SU-DHL-6 (cell line): ENCODE data around the gene IL4R.

Experiments
- EZH2phosphoT487 ChIP-seq: fragments of 200-600 bp; sonication (generic), shearing (Covaris generic); conservative IDR thresholded peaks from 2 replicates; pipeline ENCODE4 v1.6.1; 2018; ENCODE audit warnings: mild to moderate bottlenecking, antibody characterized with exemption, low read length, moderate library complexity, mixed read lengths
- TF ChIP-seq, protein P1 (sequence below): fragments of 200-600 bp; sonication (generic); IDR thresholded peaks from one replicate; pipeline ENCODE4 v1.5.1; 2017; ENCODE audit warnings: antibody characterized with exemption, mild to moderate bottlenecking, low read length, moderate library complexity; ENCODE audit not compliant: insufficient read depth, poor library complexity, severe bottlenecking

DNA sequence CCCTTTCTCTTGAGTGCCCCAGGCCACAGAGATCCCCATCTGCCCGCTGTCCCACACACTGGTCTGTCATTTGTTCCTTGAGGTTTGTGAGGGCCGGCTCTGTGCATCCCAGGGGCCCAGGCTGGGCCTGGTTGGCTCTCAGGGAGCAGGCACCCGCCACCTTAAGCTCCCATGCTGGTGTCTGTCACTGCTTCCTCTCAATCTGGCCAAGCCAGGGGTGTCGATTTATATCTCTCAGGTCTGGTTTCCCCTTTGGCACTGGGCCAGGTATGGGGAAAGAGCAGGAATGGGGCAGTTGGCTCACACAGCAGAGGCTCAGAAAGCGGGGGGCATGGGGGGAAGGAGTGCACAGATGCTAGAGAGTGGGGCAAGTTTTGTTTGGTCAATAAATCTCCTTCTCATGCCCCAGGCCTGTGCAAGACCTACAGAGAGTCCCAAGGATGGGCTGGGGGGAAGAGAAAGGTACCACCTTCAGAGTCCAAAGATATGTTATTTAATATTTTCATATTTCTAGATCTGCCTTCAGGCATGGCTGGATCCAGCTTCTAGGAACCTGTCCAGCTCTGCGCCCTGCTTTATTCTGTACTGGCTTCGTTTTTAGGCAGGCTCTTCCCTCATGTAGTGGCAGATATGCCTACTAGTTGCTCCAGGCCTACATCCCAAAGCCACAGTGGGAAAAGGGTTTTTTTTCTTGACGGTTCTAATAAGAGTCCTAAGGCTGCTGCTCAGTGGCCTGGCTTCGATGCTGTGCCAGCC lies 34.3 kb downstream of the IL4R start:
- TF ChIP-seq, protein P1, sequence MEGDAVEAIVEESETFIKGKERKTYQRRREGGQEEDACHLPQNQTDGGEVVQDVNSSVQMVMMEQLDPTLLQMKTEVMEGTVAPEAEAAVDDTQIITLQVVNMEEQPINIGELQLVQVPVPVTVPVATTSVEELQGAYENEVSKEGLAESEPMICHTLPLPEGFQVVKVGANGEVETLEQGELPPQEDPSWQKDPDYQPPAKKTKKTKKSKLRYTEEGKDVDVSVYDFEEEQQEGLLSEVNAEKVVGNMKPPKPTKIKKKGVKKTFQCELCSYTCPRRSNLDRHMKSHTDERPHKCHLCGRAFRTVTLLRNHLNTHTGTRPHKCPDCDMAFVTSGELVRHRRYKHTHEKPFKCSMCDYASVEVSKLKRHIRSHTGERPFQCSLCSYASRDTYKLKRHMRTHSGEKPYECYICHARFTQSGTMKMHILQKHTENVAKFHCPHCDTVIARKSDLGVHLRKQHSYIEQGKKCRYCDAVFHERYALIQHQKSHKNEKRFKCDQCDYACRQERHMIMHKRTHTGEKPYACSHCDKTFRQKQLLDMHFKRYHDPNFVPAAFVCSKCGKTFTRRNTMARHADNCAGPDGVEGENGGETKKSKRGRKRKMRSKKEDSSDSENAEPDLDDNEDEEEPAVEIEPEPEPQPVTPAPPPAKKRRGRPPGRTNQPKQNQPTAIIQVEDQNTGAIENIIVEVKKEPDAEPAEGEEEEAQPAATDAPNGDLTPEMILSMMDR, result no peak
- TF ChIP-seq EZH2phosphoT487, result no peak
